Measurements from ENCODE around the gene TMEM39A. TPM values are rescaled to one million over a fixed set of nuclear protein-coding genes. Genes with fewer than 3 reads are reported as not detected.

TMEM39A gene
- total and polyA plus RNA-seq, 2 donors (not counting 1 experiment from before 2014, with no cell fraction given), result 8.5 to 39.9 TPM

- Mint-ChIP-seq H3K4me1 (peaks cover 9% of the 10 kb centered on the region), H3K9me3 (ENCODE audit: insufficient read depth) (no peaks in the 10 kb centered on the region), H3K4me3 (no peak overlapping the region), H3K27ac (no peak overlapping the region), H3K27me3 (no peaks in the 10 kb centered on the region)
- Histone ChIP-seq H4K20me1 (ENCODE audit: control insufficient read depth, insufficient read depth, low read length, poor library complexity, severe bottlenecking) (no peaks in the 10 kb centered on the region), H3K4me1 (ENCODE audit: control insufficient read depth in 2 of 2, insufficient read depth in 2 of 2, low read length in 2 of 2) (no peaks in the 10 kb centered on the region), H3K27ac (ENCODE audit: low read length in 2 of 2) (no peak overlapping the region), H3K9me3 (ENCODE audit: control extremely low read depth in 1 of 3, control insufficient read depth in 2 of 3, insufficient read depth in 1 of 3, low read length in 2 of 3) (no peaks in the 10 kb centered on the region), H3K4me3 (ENCODE audit: control extremely low read depth in 1 of 5, extremely low read depth in 1 of 5, insufficient read depth in 1 of 5, low read depth in 2 of 5, low read length in 4 of 5) (no peak overlapping the region), H2AFZ (ENCODE audit: insufficient read depth, low read depth, low read length, poor library complexity, severe bottlenecking) (no peak overlapping the region), H3K27me3 (replicated peaks in 1 of 4; ENCODE audit: control extremely low read depth in 1 of 4, control insufficient read depth in 3 of 4, insufficient read depth in 4 of 4, low read length in 3 of 4) (no peaks in the 10 kb centered on the region), H3K4me2 (replicated peaks; ENCODE audit: low read depth, low read length, poor library complexity, severe bottlenecking) (no peak overlapping the region), H3K36me3 (replicated peaks in 1 of 2; ENCODE audit: control extremely low read depth in 1 of 2, control insufficient read depth in 1 of 2, extremely low read depth in 1 of 2, insufficient read depth in 2 of 2, low read length in 1 of 2) (peaks cover 2 to 23% of the 10 kb centered on the region in 2 experiments), H3K79me2 (ENCODE audit: control insufficient read depth, insufficient read depth, low read length) (no peaks in the 10 kb centered on the region), H3K9ac (ENCODE audit: low read length) (no peak overlapping the region)
- 100% methylated on average over 6 of the region's 7 CpGs for WGBS (ENCODE audit: insufficient coverage)
- CTCF ChIA-PET, result no interaction called here
- ATAC-seq (ENCODE audit: low read depth), result no peak
- TF ChIP-seq, protein P1, sequence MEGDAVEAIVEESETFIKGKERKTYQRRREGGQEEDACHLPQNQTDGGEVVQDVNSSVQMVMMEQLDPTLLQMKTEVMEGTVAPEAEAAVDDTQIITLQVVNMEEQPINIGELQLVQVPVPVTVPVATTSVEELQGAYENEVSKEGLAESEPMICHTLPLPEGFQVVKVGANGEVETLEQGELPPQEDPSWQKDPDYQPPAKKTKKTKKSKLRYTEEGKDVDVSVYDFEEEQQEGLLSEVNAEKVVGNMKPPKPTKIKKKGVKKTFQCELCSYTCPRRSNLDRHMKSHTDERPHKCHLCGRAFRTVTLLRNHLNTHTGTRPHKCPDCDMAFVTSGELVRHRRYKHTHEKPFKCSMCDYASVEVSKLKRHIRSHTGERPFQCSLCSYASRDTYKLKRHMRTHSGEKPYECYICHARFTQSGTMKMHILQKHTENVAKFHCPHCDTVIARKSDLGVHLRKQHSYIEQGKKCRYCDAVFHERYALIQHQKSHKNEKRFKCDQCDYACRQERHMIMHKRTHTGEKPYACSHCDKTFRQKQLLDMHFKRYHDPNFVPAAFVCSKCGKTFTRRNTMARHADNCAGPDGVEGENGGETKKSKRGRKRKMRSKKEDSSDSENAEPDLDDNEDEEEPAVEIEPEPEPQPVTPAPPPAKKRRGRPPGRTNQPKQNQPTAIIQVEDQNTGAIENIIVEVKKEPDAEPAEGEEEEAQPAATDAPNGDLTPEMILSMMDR (IDR thresholded peaks at IDR 0.05), result no peak
- no peak for TF ChIP-seq EZH2 (IDR thresholded peaks at IDR 0.05; ENCODE audit: borderline replicate concordance, insufficient read depth, low read depth, low read length, poor library complexity, severe bottlenecking)
- no peak for DNase-seq
- intact Hi-C loops (cut with micrococcal nuclease), result no loop called here
- POLR2A ChIA-PET, result no interaction called here
Observed at GRCh38 chr3:119382134-119382533, 81.3 kb downstream of the TMEM39A start.

GRCh38 chr3:119380697-119381096 lies 82.7 kb downstream of the TMEM39A start:
- CTCF ChIA-PET, result no interaction called here

More at GRCh38 chr3:119380697-119381096, 82.7 kb downstream of the TMEM39A start:
- TF ChIP-seq, protein P1 (IDR thresholded peaks at IDR 0.05), result no peak
- TF ChIP-seq EZH2 (IDR thresholded peaks at IDR 0.05; ENCODE audit: borderline replicate concordance, insufficient read depth, low read depth, low read length, poor library complexity, severe bottlenecking), result no peak
- Histone ChIP-seq H3K27ac (ENCODE audit: low read length in 2 of 2) (no peak overlapping the region), H2AFZ (ENCODE audit: insufficient read depth, low read depth, low read length, poor library complexity, severe bottlenecking) (no peak overlapping the region), H3K9me3 (ENCODE audit: control extremely low read depth in 1 of 3, control insufficient read depth in 2 of 3, insufficient read depth in 1 of 3, low read length in 2 of 3) (no peaks in the 10 kb centered on the region), H4K20me1 (ENCODE audit: control insufficient read depth, insufficient read depth, low read length, poor library complexity, severe bottlenecking) (no peaks in the 10 kb centered on the region), H3K27me3 (replicated peaks in 1 of 4; ENCODE audit: control extremely low read depth in 1 of 4, control insufficient read depth in 3 of 4, insufficient read depth in 4 of 4, low read length in 3 of 4) (no peaks in the 10 kb centered on the region), H3K4me2 (replicated peaks; ENCODE audit: low read depth, low read length, poor library complexity, severe bottlenecking) (no peak overlapping the region), H3K36me3 (replicated peaks in 1 of 2; ENCODE audit: control extremely low read depth in 1 of 2, control insufficient read depth in 1 of 2, extremely low read depth in 1 of 2, insufficient read depth in 2 of 2, low read length in 1 of 2) (peaks cover 2 to 23% of the 10 kb centered on the region in 2 experiments), H3K4me3 (ENCODE audit: control extremely low read depth in 1 of 5, extremely low read depth in 1 of 5, insufficient read depth in 1 of 5, low read depth in 2 of 5, low read length in 4 of 5) (no peak overlapping the region), H3K4me1 (ENCODE audit: control insufficient read depth in 2 of 2, insufficient read depth in 2 of 2, low read length in 2 of 2) (no peaks in the 10 kb centered on the region), H3K9ac (ENCODE audit: low read length) (no peak overlapping the region), H3K79me2 (ENCODE audit: control insufficient read depth, insufficient read depth, low read length) (no peaks in the 10 kb centered on the region)
- intact Hi-C loops (cut with micrococcal nuclease), result no loop called here
- Mint-ChIP-seq H3K4me3 (no peak overlapping the region), H3K4me1 (peaks cover 9% of the 10 kb centered on the region), H3K9me3 (ENCODE audit: insufficient read depth) (no peaks in the 10 kb centered on the region), H3K27ac (no peak overlapping the region), H3K27me3 (no peaks in the 10 kb centered on the region)
- DNase-seq, result no peak
- no CpG with 5 or more reads among the region's 3 CpGs for WGBS (ENCODE audit: insufficient coverage)
- POLR2A ChIA-PET, result no interaction called here
- no peak for ATAC-seq (ENCODE audit: low read depth)

Other genes with a start within 250 kb of the TMEM39A start
- 19.3 and 21.9 TPM in 2 replicates for gene B4GALT4, start 222.7 kb downstream of the TMEM39A start, total RNA-seq
- 7.1 and 19.0 TPM in 2 replicates for gene B4GALT4, start 222.7 kb downstream of the TMEM39A start, polyA plus RNA-seq
- 7.8 and 8.3 TPM in 2 replicates for gene ARHGAP31, start 169.2 kb downstream of the TMEM39A start, total RNA-seq
- gene ARHGAP31, start 169.2 kb downstream of the TMEM39A start, polyA plus RNA-seq, result 1.6 and 3.5 TPM in 2 replicates
- 37.2 and 40.7 TPM in 2 replicates for gene POGLUT1, start 5.3 kb upstream of the TMEM39A start, total RNA-seq
- 13.1 and 14.5 TPM in 2 replicates for gene POGLUT1, start 5.3 kb upstream of the TMEM39A start, polyA plus RNA-seq
- gene TIMMDC1, start 34.9 kb upstream of the TMEM39A start, total RNA-seq, result 58.5 and 70.9 TPM in 2 replicates
- 38.8 and 50.5 TPM in 2 replicates for gene TIMMDC1, start 34.9 kb upstream of the TMEM39A start, polyA plus RNA-seq
- 26.5 and 28.0 TPM in 2 replicates for gene CD80, start 96.0 kb upstream of the TMEM39A start, total RNA-seq
- 9.3 and 15.0 TPM in 2 replicates for gene CD80, start 96.0 kb upstream of the TMEM39A start, polyA plus RNA-seq
- 18.8 and 24.5 TPM in 2 replicates for gene ADPRH, start 115.9 kb upstream of the TMEM39A start, total RNA-seq
- 8.0 and 10.0 TPM in 2 replicates for gene ADPRH, start 115.9 kb upstream of the TMEM39A start, polyA plus RNA-seq
- 0.27 and 0.58 TPM in 2 replicates for gene PLA1A, start 134.3 kb upstream of the TMEM39A start, total RNA-seq
- 0.28 TPM in 1 of 2 replicates, not detected in the other for gene PLA1A, start 134.3 kb upstream of the TMEM39A start, polyA plus RNA-seq
- gene POPDC2, start 197.0 kb upstream of the TMEM39A start, total RNA-seq, result 6.0 and 8.0 TPM in 2 replicates
- 7.5 and 9.5 TPM in 2 replicates for gene POPDC2, start 197.0 kb upstream of the TMEM39A start, polyA plus RNA-seq
- gene COX17, start 213.8 kb upstream of the TMEM39A start, total RNA-seq, result 47.8 and 49.1 TPM in 2 replicates
- gene COX17, start 213.8 kb upstream of the TMEM39A start, polyA plus RNA-seq, result 20.0 and 33.3 TPM in 2 replicates
- gene CFAP91, start 239.4 kb upstream of the TMEM39A start, total RNA-seq, result 6.4 and 7.2 TPM in 2 replicates
- gene CFAP91, start 239.4 kb upstream of the TMEM39A start, polyA plus RNA-seq, result 0.33 and 0.48 TPM in 2 replicates